CD4-positive, alpha-beta T cell treated with Interferon alpha-2 for 1 hour (primary cell): ENCODE measurements around the gene TOMM20.
"Not testable (repeated sequence)": the region's sequence is repeated elsewhere in the genome, so short reads cannot be mapped to it uniquely, and the experiment has no call there.

Experiments used
- DNase-seq, 2 donors: peaks; one replicate each; pipeline ENCODE4 v3.0.0-alpha.2; 2020 to 2022

The TOMM20 gene

DNA sequence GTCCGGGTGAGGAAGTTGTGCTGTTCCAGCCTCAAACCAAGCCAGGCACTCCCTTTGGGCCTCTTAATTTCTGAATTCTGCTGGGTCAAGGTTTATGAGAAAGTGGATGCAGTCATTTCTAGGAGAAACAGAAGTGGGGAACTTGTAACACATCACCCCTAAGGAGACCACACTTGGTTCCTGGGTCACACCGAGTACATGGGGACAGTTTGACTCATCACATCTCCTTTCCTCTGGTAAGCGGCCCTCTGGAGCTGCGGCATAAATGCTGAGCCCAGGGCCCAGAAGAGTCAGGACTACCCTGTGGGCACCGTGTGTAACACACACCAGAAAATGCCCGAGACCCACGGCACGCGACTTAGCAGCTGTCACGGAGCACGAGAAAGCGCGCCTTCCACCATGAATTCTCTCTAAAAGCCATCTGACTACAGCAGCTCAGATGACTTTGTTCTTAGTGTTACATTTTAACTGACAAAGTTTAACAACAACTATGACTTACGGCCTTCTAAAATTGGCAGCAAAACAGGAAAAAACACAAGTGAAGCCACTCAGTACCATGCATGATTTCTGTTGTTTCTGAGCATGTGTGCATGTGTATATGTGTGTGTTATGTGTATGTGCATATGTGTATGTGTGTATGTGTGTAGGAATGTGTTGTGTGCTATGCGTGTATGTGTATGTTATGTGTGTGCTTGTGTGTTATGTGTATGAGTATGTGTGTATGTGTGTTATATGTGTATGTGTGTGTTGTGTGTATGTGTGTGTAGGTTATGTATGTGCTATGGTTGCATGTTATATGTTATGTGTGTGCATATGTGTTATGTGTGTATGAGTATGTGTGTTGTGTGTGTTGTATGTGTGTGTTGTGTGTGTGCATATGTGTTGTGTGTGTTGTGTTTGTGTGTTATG, 50.8 kb downstream of the TOMM20 start:
- peak; percentile 24 to 60 for DNase-seq

DNA sequence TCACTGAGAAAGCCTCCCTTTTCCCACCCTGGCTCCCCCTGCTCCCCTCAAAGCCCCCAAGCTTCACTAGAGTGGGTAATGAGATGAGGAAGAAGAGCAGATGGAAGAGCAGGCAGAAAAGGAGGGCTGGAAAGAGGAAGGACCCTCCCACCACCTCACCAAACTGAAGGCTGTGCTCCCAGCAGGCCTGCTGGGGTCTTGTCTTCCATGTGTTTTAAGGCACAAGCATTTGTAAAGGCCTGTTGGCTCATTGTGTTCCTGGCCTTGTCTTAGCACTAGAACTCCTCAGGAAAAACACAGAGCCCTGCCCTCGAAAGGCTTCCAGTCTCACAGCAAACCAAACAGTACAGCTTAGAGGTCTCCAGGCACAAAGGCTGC, 51.5 kb downstream of the TOMM20 start:
- no peak for DNase-seq

DNA sequence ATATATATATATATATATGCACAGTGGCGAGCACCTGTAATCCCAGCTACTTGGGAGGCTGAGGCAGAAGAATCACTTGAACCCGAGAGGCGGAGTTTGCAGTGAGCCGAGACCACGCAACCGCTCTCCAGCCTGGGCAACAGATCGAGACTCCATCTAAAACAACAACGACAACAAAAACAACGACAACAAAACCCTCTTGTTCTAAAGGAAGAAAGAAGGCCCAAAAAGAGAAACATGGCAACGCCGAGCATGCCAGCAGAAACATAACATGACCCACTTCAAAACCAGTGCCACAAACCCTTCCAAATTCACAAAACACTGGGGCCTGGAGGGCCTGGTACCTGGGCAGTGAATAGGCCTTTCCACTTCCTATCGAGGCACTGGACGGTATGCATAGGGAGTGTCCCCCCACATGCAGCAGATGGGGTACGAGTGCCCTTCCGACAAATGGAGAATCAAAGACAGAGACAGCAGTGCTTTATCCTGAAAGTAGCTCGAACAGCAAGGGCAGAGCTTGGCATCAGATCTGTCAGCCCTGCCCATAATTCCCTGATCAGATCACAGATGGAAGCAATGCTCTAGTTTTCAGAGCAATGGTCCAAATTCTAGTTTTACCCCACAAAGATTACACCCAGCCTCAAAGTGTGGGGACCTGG, 52.0 kb downstream of the TOMM20 start:
- DNase-seq, result no peak

DNA sequence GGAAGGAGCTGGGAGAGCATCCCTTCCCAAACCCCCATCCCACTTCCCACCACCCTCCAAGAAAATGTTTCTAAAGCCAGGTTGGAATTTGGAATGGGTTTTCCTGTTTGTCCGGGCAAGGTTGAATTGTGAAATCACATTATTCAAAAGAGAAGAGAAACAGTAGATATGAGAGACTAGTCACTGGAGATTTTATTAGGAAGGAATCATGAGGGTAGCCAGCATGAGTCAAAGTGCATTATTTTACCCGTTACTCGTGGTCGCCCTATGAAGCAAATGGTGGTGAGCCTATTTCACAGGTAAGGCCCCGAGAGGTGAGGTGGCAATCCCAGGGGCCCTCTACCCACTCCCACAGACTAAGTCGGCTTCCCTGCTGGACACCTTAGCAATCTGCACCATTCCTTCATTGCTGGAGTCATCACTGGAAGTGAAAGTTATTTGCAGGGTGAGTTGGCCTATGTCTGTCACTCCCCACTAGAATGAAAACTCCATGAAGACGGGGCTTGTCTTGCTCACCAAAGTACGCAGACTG, 52.8 kb downstream of the TOMM20 start:
- DNase-seq, result no peak

DNA sequence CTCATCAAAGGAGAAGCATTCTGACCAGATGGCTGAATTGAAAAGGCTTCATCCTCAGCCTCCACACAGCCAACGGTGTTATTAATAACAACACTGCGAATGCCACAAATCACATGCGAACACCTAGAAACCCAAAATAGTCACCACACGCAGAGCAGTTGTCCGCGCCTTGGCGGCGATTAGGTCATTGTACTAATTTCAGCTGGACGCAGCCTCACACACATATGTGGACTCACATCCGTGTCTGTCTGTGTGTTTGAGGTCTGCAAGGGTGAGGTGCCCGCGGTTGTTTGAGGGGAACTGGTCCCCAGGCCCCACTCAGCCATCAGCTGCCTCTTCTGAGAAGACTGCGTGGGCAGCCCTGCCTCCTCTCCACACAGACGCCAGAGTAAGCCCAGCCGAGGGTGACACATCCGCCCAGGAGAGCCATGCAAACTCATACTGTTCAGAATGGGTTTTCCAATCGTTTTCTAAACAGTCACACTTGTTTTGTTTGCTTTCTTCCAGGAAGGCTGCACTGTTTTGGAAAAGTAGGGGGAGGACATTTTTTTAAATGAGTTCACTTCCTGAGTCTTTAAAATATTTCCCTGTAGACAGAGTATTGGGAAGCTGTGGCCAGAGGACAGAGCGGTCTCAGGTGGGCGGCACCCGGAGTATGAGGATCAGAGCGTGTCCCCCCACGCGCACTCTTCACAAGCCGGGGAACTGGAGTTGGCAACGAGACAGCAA, 53.4 kb downstream of the TOMM20 start:
- DNase-seq, result peak; percentile 61 to 75

DNA sequence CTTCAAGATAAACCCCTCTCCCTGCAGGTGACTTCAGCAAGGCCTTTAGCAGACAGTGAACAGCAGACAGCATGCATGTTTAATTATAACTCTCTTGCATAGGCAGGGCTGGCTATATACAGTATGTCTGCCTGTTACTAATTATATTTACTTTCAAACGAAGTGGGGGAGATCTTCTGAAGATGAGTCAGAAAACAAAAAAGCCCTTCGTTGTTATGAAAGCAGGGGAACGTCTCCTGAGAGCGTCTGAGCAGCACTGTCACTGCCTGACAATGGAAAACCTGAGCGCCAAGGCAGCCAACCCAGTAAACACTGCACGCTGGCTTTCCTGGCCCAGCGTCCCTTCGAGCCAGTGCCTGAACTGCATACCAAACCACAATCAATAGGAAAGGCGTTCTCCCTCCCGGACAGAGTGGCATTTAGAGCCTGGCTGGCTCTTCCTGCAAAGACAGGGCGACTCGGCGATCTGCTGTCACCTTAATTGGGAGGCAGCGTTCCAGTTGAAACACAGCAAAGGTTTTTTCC, 54.1 kb downstream of the TOMM20 start:
- DNase-seq, result peak in 1 of 2 donors; percentile 30

DNA sequence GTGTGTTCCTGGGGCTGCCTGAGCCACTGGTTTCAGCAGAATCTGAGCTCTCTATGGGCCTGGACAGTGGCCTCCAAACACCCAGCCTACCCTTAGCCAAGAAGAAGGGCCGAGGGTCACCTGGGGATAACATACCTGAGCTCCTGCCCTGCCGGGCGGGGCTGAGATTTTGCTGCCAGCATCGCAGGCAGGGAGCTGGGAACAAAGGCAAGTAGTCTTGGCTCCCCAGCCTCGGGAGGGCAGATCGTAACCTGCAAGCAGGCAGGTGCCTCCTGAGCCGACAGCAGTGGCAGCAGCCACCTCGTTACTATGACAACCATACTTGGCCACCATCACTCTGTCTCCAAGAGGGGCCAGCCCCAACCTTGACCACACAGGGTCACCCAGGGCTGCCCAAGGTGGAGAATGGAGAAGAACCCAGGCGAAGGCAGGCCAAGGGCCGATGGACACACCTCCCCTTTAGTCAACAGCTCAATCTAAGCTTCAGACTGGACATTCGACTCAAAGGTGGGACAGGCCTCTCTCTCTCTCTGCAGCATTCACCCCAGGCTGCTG, 54.6 kb downstream of the TOMM20 start:
- no peak for DNase-seq

DNA sequence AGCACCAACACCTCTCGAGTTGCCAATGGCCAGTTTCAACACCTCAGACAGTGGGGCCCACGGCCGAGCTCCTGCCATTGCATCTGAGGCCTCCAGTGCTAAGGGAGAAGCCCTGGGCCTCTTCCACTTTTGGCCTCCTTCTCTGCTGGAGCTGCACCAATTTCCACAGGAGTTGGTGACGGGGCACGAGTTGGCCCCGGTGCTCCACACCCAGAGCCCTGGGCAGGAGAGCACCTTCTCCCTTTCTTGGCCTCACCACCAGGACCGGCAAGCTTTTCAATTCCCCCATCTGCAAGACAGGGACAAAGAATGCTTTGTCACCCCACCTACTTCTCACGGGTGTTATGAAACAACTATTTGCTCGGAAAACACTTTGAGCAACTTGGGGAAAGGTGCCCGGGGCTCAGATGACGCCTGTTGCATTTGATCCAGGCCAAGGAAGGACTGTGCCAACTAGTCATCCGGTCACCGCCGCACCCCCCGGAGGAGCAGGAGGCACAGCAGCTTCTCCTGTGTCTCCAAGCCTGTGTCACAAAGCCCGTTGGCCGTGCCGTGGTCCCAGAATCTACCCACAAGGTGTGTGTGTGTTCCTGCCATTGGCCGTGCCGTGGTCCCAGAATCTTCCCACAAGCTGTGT, 55.2 kb downstream of the TOMM20 start:
- DNase-seq, result peak in 1 of 2 donors; percentile 70

DNA sequence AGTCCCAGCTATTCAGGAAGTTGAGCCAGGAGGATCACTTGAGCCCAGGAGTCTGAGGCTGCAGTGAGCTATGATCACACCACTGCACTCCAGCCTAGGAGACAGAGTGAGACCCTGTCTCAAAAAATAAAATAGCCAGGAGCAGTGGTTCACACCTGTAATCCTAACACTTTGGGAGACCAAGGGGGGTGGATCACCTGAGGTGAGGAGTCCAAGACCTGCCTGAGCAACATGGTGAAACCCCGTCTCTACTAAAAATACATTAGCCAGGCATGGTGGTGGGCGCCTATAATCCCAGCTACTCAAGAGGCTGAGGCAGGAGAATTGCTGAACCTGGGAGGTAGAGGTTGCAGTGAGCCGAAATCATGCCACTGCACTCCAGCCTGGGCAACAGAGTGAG, 56.1 kb downstream of the TOMM20 start:
- DNase-seq, result not testable (repeated sequence)

DNA sequence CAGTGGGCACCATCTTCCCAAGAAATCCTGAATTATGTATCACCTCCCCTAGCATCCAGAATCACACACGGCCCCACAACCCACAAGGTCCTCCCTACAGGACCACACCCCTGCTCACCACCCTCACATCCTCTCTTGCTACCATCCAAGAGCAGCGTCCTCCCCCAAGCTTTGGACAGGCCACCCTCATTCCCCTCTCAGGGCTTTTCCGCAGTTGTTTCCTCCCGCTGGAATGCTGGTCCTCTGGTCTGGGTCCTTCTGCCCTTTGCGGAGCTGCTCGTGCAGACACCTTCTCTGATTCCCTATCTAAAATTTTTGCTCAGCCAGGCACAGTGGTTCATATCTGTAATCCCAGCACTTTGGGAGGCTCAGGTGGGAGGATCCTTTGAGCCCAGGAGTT, 56.5 kb downstream of the TOMM20 start:
- DNase-seq, result no peak

DNA sequence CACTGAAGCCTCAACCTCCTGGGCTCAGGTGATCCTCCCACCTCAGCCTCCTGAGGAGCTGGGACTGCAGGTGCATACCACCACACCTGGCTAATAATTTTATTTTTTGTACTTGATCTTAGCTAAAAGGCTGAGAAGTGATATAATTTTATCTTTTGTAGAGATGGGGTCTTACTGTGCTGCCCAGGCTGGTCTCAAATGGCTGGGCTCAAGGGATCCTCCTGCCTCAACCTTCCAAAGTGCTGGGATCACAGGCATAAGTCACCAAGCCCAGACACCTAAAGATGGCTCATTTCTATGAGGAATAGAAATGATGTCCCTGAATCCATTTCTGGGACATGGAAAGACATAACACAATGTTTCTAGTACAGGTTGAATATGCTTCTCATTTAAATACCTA, 57.8 kb downstream of the TOMM20 start:
- no peak for DNase-seq

DNA sequence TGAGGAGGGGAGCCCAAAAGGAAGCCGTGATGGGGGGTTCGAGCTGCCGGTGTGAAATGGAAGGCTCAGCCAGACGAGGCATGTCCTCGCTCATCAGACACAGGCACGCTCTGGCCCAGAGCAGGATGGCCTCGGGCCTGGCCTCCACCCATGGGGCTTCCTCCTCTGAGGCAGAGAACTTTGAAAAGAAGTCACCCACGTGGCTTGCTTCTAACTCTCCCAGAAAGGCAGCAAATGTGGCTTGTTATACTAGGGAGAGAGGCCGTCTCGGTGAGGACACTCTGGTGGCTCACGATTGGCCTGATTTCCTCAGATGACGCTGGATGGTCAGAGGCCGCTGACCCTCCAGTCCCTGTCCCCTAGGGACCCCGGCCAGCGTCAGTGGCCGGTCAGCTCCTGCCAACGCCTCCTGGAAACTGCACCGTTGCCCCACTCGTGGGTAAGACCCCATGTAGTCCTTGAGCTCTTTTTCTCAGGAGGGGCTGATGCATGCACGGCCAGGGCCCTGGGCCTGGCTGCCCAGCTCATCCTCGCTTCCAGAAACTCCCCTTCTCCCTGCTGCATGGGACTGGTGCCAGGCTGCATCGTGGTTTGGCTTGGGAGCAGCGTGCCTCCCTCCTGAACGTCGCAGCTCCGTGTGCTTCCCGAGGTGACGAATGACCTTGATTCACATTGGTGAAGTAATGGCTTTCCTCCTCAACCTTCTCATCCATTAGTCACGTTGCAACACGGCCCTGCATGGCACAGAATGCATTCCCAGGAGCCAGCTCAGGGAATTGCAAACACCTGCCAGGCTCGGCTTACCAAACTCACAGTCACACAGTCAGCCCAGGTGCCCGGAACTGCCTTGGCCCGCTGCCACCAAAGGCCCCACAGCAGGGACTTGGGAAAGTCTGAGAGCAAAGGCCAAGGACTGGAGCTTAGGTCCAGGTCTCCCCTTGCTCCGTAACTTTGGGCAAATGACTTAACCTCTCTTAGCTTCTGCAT, 58.8 kb downstream of the TOMM20 start:
- no peak for DNase-seq

DNA sequence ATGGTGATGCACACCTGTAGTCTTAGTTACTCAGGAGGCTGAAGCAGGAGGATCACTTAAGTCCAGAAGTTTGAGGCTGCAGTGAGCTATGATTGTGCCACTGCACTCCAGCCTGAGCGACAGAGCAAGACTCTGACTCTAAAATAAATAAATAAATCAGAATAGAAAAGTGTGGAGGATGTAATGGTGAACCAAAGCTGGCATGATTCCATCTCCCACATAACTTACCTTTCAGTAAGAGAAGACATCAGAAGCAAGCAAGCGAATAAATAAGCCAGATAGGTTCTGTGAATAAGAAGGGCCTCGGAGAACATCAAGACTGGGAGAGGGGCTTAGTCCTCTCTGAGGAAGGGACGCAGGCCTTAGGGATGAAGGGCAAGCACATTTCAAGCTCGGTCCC, 59.5 kb downstream of the TOMM20 start:
- DNase-seq, result no peak

DNA sequence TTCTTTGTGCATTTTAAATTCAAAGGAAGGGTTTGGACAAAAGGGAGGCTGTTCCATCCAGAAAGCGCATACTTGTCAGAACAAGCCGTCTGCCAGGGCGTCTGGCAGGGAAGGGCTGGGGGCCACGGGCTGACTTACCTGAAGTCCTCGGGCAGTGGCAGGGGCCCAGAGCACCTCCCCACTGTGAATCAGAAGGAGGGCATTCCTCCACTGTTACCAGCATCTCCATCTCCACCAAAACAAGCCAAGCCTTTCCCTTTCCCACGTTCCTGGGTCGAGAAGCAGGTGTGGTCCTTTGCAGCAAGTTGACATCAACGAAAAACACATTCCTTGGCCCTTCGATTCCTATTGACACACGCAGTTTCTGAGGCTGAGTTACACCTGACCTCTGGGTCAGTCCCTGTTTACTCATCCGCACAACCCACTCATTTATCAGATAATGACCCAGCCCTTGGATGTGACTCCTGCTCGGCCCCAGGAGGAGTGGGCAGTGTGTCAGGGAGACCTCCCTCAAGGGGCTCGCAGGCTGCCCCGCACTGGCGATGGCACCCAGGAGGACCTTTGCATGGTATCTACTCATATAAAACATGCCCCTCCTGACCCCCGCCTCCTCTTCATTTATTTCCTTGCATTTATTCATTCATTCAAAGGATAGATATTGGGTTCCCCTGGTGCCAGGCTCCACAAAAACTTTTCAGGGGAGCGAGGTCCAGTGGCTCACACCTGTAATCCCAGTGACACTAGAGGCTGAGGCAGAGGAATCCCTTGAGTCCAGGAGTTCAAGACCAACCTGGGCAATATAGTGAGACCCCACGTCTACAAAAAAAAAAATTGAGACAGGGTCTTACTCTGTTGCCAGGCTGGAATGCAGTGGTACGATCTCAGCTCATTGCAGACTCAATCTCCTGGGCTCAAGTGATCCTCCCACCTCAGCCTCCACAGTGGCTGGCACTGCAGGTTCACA, 60.2 kb downstream of the TOMM20 start:
- DNase-seq, result no peak

DNA sequence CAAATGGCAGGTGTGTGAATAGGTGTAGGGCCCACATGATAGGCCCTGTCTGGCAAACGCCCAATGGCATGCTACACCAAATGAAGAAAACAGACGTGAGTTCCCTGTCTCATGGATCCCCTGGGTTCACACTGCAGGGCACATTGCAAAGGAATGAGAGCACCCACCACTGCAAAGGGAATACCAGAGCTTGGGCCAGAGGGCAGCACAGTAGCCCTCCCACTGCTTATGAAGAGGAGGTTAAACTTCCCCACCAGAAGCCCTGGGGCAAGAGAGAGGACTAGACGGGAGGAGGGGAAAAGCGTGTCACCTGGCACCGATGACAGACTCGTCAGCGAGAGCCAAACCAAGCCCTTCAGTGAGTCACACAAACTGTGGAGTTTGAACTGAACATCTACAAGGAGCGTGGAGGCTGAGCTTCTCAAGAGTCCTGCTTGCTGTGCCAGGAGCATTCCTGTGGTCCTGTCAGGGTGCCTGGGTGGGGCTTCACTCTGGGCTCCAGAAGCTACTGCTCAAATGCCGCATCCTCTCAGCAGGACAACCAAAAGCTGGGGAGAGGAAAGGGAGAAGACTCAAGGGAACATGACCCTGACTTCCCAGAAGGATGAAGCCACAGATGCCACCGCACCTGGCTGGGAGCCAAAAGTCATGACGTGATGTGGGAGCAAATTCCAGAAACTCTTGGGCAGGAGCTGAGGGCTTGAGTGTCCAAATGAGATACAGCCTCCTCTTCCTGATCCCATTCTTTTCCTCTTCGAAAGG, 61.1 kb downstream of the TOMM20 start:
- peak in 1 of 2 donors; percentile 62 for DNase-seq

DNA sequence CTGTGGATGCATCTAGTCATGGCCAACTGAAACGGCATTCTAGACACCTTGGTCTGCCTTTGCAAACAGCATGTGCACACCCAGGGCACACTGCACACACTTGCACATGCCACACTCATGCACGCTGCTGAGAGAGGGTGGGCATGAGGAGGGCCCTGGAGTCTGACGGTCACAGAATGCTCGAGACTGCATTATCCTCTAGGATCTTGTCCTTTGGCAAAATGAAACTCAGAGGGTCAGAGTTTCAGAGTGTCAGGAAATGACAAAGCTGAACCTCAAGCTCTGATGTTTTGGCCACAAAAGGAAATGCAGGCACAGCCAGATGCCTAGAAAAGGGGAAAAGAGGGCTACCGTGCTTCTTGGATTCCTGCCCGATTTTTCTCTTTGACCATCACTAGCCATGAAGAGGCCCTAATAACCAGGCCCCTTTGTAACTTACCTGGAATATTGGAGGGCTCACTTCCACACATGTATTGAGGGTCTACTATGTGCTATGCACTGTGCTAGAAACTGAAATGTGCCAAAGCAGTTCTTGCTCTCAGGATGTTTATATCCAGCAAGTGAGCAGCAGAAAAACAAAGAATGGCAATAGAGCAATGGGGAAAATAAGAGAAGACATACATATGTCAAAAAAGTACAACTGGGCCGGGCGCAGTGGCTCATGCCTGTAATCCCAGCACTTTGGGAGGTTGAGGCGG, 65.4 kb downstream of the TOMM20 start:
- DNase-seq, result no peak

DNA sequence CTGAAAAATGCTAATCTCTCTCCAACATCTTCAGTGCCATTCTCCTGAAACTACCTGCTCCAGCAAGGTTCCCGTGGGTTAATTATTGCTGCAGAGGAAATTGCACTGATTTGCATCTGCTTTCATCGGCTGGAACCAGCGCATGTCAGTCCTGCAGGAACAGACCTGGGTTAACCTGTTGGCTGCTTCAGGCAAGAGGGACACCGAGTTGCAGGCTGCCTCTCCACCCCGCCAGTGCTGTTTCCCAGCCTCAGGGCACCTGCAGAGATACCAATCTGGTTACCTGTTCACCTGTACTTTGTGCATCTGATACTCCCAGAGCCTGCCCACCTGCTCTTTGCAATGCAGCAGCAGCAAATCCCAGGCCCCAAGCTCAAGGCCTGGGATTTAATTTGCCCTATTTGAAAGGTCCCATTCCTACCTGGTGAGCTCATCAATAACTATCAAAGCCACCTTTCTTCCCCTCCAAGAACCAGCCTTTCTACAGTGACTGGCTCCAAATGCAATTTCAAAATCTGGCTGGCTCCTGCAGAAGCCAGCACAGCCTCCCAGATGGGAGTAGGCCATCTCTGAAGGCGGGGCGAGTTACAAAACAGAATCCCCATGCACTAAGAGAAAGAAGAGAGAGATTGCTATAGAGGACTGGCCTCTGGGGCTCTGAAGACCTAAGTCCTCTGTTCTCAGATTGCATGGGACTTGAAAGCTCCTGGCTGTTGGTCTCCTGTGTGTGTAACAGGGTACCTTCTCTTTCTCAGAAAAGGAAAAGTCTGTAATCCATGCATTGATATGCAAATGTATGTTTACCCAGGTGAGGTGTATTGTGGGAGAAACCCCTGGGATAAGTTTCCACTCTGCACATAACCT, 67.8 kb downstream of the TOMM20 start:
- no peak for DNase-seq
